Psoas muscle (tissue), 8 donors: ENCODE results near the gene LAP3. TPM values are rescaled to one million over a fixed set of nuclear protein-coding genes. Genes with fewer than 3 reads are reported as not detected.

ENCODE experiments used
- ATAC-seq, 4 donors: fragments of 200-7000 bp; cut with Tn5 transposase; one replicate each; pipeline ENCODE4 v1.9.1; 2020; ENCODE audit warnings: moderate library complexity in 3 of 4, mild to moderate bottlenecking in 2 of 4
- DNase-seq, 2 donors: peaks; one replicate each; pipeline ENCODE4 v3.0.0-alpha.2; 2020
- H3K27ac ChIP-seq: fragments of 200-600 bp; one replicate; pipeline ENCODE4 v1.8.0; 2022
- H3K27me3 ChIP-seq, 3 donors: fragments of 200-600 bp in 1 of 3; one replicate each; pipeline versions ENCODE4 v1.6.1 to v1.8.0; 2013 to 2022; ENCODE audit warnings: low read length in 2 of 3, mild to moderate bottlenecking in 2 of 3, moderate library complexity in 1 of 3; ENCODE audit not compliant: insufficient read depth in 3 of 3
- H3K36me3 ChIP-seq, 2 donors: fragments of 200-600 bp in 1 of 2; one replicate each; pipeline versions ENCODE4 v1.6.1 to v1.8.0; 2013 to 2022; ENCODE audit warnings: low read depth in 1 of 2, mild to moderate bottlenecking in 1 of 2, moderate library complexity in 1 of 2; ENCODE audit not compliant: insufficient read depth in 1 of 2
- H3K4me1 ChIP-seq: fragments of 200-600 bp; one replicate; pipeline ENCODE4 v1.8.0; 2022
- H3K4me3 ChIP-seq: fragments of 200-600 bp; one replicate; pipeline ENCODE4 v1.8.0; 2022; ENCODE audit warnings: mild to moderate bottlenecking
- H3K9me3 ChIP-seq: fragments of 200-600 bp; one replicate; pipeline ENCODE4 v1.8.0; 2022
- WGBS, 3 donors: extraction: QIAGEN DNeasy Blood & Tissue Kit; methylation state at CpG; one replicate each; pipeline versions ENCODE4 v1.1.6 to v1.1.7; 2013; 5-methylcytosine and 5-hydroxymethylcytosine counted together
- intact Hi-C, 2 donors: fragments of 100-400 bp; cut with DNase I; formaldehyde crosslinking; loops; one replicate each; pipeline versions ENCODE4 v1.11.0 to v1.14.2; 2022
- polyA plus RNA-seq, 3 donors: library from polyadenylated mRNA; stranded (reverse); fragments of 200-250 nt; gene quantifications; one replicate each; pipeline ENCODE4 v1.2.3, GENCODE V29; 2013
- total RNA-seq, 4 donors: library from RNA; stranded (reverse); fragmentation: NEBNext Ultra II Directional in 2 of 4; extraction: Animal tissue kit (Norgen Biotek cat#: 25700) in 2 of 4; gene quantifications; one replicate each; pipeline versions ENCODE4 v1.2.1 to v1.2.4, GENCODE V29; 2021 to 2023
- TF ChIP-seq, protein P1 (sequence below): fragments of 200-600 bp; IDR thresholded peaks from one replicate; pipeline ENCODE4 v1.8.0; 2022; ENCODE audit warnings: antibody characterized with exemption
- donor health status: healthy with polysubstance abuse.
- donor health status: DM: no; HTN: no; CAD: no; lungs with moderate emphysema.
- donor health status: Bipolar disorder and iron deficiency.
- donor health status: healthy.
- donor health status: DM: yes; HTN: yes; CAD: no.
- donor health status: DM: no; HTN: no; CAD: no.
- donor health status: DM: no; HTN: no; CAD: no.
- donor health status: DM: yes; HTN: yes; CAD: no.

The LAP3 gene
- total and polyA plus RNA-seq, 7 donors = 44.6 to 82.4 (median 61.4) TPM

DNA sequence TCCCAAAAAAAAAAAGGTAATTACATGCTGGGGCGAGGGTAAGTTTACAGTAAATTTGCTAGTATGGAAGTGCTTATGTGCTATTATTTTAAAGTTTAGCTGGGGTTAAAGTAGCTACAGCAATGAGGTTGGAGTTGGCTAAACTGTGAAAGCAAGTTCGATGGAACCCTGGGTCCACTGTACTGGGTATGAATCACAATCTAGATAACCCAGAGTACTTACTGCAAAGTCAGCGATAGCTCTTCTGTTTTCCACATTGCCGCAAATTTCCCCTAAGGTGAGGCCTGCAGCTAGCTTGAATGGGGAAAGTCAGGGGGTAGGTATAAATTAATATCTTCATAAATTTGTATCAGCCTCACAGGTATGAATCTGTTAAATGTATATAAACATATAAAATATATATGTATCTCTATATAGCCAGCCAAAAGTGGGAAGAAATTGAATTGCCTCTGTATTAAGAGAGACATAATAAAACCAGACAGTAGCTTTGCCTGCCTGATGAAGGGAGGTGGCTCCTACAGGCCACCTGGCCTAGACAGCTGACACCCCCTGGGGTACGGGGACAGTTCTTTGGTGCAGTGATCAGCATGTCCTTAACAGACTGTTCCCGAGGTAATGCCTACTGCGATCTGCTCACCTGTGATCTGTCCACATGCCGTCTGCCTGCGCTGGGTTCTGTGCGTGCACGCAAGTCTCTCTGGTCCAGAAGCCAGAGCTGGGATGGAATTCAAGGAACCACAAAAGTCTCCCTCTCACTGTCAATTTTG, 31.4 kb upstream of the LAP3 start:
- DNase-seq (no peak), ATAC-seq (no peak)
- intact Hi-C loops = loop anchor here (5.0 kb wide), 3 partner anchors 92 to 1047 kb away; no protein-coding TSS in a partner anchor
- 70 to 75% (median 70%) methylated on average over 11 of the region's 11 CpGs for WGBS, 3 donors
- TF ChIP-seq, protein P1, sequence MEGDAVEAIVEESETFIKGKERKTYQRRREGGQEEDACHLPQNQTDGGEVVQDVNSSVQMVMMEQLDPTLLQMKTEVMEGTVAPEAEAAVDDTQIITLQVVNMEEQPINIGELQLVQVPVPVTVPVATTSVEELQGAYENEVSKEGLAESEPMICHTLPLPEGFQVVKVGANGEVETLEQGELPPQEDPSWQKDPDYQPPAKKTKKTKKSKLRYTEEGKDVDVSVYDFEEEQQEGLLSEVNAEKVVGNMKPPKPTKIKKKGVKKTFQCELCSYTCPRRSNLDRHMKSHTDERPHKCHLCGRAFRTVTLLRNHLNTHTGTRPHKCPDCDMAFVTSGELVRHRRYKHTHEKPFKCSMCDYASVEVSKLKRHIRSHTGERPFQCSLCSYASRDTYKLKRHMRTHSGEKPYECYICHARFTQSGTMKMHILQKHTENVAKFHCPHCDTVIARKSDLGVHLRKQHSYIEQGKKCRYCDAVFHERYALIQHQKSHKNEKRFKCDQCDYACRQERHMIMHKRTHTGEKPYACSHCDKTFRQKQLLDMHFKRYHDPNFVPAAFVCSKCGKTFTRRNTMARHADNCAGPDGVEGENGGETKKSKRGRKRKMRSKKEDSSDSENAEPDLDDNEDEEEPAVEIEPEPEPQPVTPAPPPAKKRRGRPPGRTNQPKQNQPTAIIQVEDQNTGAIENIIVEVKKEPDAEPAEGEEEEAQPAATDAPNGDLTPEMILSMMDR = no peak
- Histone ChIP-seq H3K9me3 (no peaks in the 10 kb centered on the region), H3K27ac (no peak overlapping the region), H3K27me3 (no peaks in the 10 kb centered on the region), H3K4me1 (no peaks in the 10 kb centered on the region), H3K36me3 (no peaks in the 10 kb centered on the region), H3K4me3 (no peak overlapping the region)

DNA sequence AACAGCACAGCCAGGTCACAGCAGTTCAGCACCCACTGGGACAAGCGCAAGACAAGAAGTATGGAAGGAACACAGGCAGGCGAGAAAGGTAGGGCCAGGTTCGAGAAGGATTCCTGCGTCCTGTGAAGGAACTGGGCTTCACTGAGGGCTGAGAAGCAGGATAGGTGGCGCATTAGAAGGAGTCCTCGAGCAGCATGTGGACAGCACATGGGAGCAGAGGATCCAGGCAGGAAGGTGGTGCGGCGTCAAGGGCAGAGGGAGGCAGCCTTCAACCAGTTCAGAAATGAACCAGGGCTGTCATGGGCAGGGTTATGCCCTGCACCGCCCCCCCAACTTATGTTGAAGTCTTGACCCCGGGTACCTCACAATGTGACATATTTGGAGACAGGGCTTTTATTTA, 30.8 kb upstream of the LAP3 start:
- intact Hi-C loops = loop anchor here (5.0 kb wide), 3 partner anchors 91 to 1046 kb away; no protein-coding TSS in a partner anchor

DNA sequence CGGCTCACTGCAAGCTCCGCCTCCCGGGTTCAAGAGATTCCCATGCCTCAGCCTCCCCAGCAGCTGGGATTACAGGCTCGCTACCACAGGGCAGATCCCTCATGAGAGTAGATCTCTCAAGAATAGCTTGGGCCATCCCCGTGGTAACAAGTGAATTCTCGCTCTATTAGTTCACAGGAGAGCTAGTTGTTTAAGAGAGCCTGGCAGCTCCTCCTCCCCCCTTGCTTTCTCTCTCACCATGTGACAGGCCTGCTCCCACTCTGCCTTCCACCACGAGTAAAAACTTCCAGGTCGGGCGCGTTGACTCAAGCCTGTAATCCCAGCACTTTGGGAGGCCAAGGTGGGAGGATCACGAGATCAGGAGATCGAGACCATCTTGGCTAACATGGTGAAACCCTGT, 30.3 kb upstream of the LAP3 start:
- intact Hi-C loops = loop anchor here (5.0 kb wide), 3 partner anchors 91 to 1046 kb away; no protein-coding TSS in a partner anchor
- TF ChIP-seq, protein P1 = no peak
- no peak overlapping the region for H3K27ac ChIP-seq
- no peaks in the 10 kb centered on the region for H3K27me3 ChIP-seq
- no peak overlapping the region for H3K4me3 ChIP-seq
- H3K9me3 ChIP-seq = no peaks in the 10 kb centered on the region
- H3K36me3 ChIP-seq = no peaks in the 10 kb centered on the region
- WGBS, 3 donors = 80 to 82% (median 80%) methylated on average over 12 of the region's 12 CpGs
- DNase-seq = no peak
- H3K4me1 ChIP-seq = no peaks in the 10 kb centered on the region
- ATAC-seq = no peak

More for the DNA sequence above, 30.8 kb upstream of the LAP3 start:
- ATAC-seq = no peak
- no peaks in the 10 kb centered on the region for H3K36me3 ChIP-seq
- DNase-seq = no peak
- no peaks in the 10 kb centered on the region for H3K27me3 ChIP-seq
- H3K27ac ChIP-seq = no peak overlapping the region
- no peak overlapping the region for H3K4me3 ChIP-seq
- no peaks in the 10 kb centered on the region for H3K4me1 ChIP-seq
- H3K9me3 ChIP-seq = no peaks in the 10 kb centered on the region
- TF ChIP-seq, protein P1 = no peak
- WGBS, 3 donors = 81 to 89% (median 87%) methylated on average over 10 of the region's 10 CpGs

- Histone ChIP-seq H3K27ac (no peak overlapping the region), H3K9me3 (no peaks in the 10 kb centered on the region), H3K27me3 (no peaks in the 10 kb centered on the region), H3K4me1 (no peaks in the 10 kb centered on the region), H3K36me3 (no peaks in the 10 kb centered on the region), H3K4me3 (no peak overlapping the region)
- TF ChIP-seq, protein P1 = no peak
- DNase-seq = no peak
- intact Hi-C loops = no loop called here
- ATAC-seq = no peak
- WGBS, 3 donors = 88 to 93% (median 92%) methylated on average over 3 of the region's 3 CpGs
Observed at GRCh38 chr4:17550549-17550948, 26.4 kb upstream of the LAP3 start.
